GM23248 (cell line): Measurements from ENCODE around the gene FAM117A. TPM values are rescaled to one million over a fixed set of nuclear protein-coding genes. Genes with fewer than 3 reads are reported as not detected.

Experiments
- DNase-seq: peaks from one replicate; pipeline ENCODE4 v3.0.0-alpha.2; 2015
- H2AFZ ChIP-seq: fragments of 200-600 bp; sonication (generic); 2 replicates; pipeline ENCODE4 v1.6.1; 2016; ENCODE audit warnings: antibody characterized with exemption
- H3F3A ChIP-seq: fragments of 200-600 bp; sonication (generic); 2 replicates; pipeline ENCODE4 v1.6.1; 2016; ENCODE audit warnings: mild to moderate bottlenecking, antibody characterized with exemption, mixed run types; ENCODE audit not compliant: insufficient read depth
- H3K27ac ChIP-seq: fragments of 200-600 bp; sonication (generic); 2 replicates; pipeline ENCODE4 v1.5.1; 2016; ENCODE audit warnings: mild to moderate bottlenecking
- H3K27me3 ChIP-seq: fragments of 200-600 bp; sonication (generic); replicated peaks from 2 replicates; pipeline ENCODE4 v1.6.1; 2016; ENCODE audit warnings: mild to moderate bottlenecking; ENCODE audit not compliant: insufficient read depth
- H3K36me3 ChIP-seq: fragments of 200-600 bp; sonication (generic); 2 replicates; pipeline ENCODE4 v1.6.1; 2016; ENCODE audit warnings: low read depth, mild to moderate bottlenecking
- H3K4me1 ChIP-seq: fragments of 200-600 bp; sonication (generic); 2 replicates; pipeline ENCODE4 v1.6.1; 2016; ENCODE audit warnings: mild to moderate bottlenecking; ENCODE audit not compliant: insufficient read depth
- H3K4me2 ChIP-seq: fragments of 200-600 bp; sonication (generic); one replicate; pipeline ENCODE4 v1.6.1; 2016; ENCODE audit warnings: mild to moderate bottlenecking; ENCODE audit not compliant: unreplicated experiment
- H3K4me3 ChIP-seq: fragments of 200-600 bp; sonication (generic); 2 replicates; pipeline ENCODE4 v1.5.1; 2016; ENCODE audit warnings: mild to moderate bottlenecking
- H3K79me2 ChIP-seq: fragments of 200-600 bp; sonication (generic); 2 replicates; pipeline ENCODE4 v1.6.1; 2016; ENCODE audit warnings: mild to moderate bottlenecking; ENCODE audit not compliant: insufficient read depth
- H3K9ac ChIP-seq: fragments of 200-600 bp; sonication (generic); 2 replicates; pipeline ENCODE4 v1.6.1; 2016; ENCODE audit warnings: mild to moderate bottlenecking
- H3K9me2 ChIP-seq: fragments of 200-600 bp; sonication (generic); 2 replicates; pipeline ENCODE4 v1.6.1; 2016; ENCODE audit warnings: mixed run types, mild to moderate bottlenecking, moderate library complexity; ENCODE audit not compliant: insufficient read depth
- H3K9me3 ChIP-seq: fragments of 200-600 bp; sonication (generic); one replicate; pipeline ENCODE4 v1.6.1; 2017; ENCODE audit warnings: low read depth
- H4K20me1 ChIP-seq: fragments of 200-600 bp; sonication (generic); 2 replicates; pipeline ENCODE4 v1.6.0; 2016; ENCODE audit not compliant: insufficient read depth
- EZH2 ChIP-seq: fragments of 200-600 bp; sonication (generic); IDR thresholded peaks from 2 replicates; pipeline ENCODE4 v1.6.1; 2018; ENCODE audit warnings: antibody characterized with exemption, mild to moderate bottlenecking; ENCODE audit not compliant: insufficient read depth, poor library complexity, severe bottlenecking
- EZH2phosphoT487 ChIP-seq: fragments of 200-600 bp; sonication (generic); IDR thresholded peaks from 2 replicates; pipeline ENCODE4 v1.6.1; 2018; ENCODE audit warnings: antibody characterized with exemption, moderate library complexity, mild to moderate bottlenecking, low read depth; ENCODE audit not compliant: insufficient read depth
- WGBS, 2 experiments: methylation state at CpG; one replicate each; pipeline ENCODE4 v1.1.6; 2015 to 2017; ENCODE audit warnings: low lambda C conversion rate in 2 of 2, low coverage in 1 of 2; ENCODE audit errors: missing lambda C conversion rate in 2 of 2; 5-methylcytosine and 5-hydroxymethylcytosine counted together
- in situ Hi-C: fragments of 300-500 bp; cut with MboI; formaldehyde crosslinking; loops from 2 replicates; pipeline ENCODE4 v1.15.0; 2020
- polyA plus RNA-seq: library from polyadenylated mRNA; unstranded; fragments of >200 nt; fragmentation: Nextera tagmentation; extraction: Ambion mirVana; gene quantifications from 2 replicates; pipeline ENCODE4 v1.2.1, GENCODE V29; 2016
- total RNA-seq: library from RNA; depleted of rRNA; stranded (reverse); fragments of >200 nt; shearing (Covaris generic); gene quantifications from 2 replicates; pipeline ENCODE4 v1.2.3, GENCODE V29; 2014

Gene FAM117A
- total and polyA plus RNA-seq, 2 experiments from 2014 or later = 1.8 to 4.0 TPM

GRCh38 chr17:49692751-49693150 lies 71.2 kb downstream of the FAM117A start:
- Histone ChIP-seq H3K9me3 (no peaks in the 10 kb centered on the region), H3K9ac (no peak overlapping the region), H3K4me3 (no peak overlapping the region), H3K9me2 (no peaks in the 10 kb centered on the region), H3K27me3 (no peaks in the 10 kb centered on the region), H3K79me2 (no peaks in the 10 kb centered on the region), H3F3A (no peaks in the 10 kb centered on the region), H3K4me1 (no peaks in the 10 kb centered on the region), H3K36me3 (no peaks in the 10 kb centered on the region), H3K27ac (no peak overlapping the region), H2AFZ (no peak overlapping the region), H4K20me1 (no peaks in the 10 kb centered on the region), H3K4me2 (no peak overlapping the region)
- WGBS, 2 experiments = 67 to 68% methylated on average over 4 of the region's 4 CpGs
- TF ChIP-seq EZH2phosphoT487 = no peak
- TF ChIP-seq EZH2 = no peak
- in situ Hi-C loops = loop anchor here (10.0 kb wide), 1 partner anchor 268 kb away; no protein-coding TSS in a partner anchor
- DNase-seq = peak; percentile 39

GRCh38 chr17:49691677-49692191 lies 72.2 kb downstream of the FAM117A start:
- Histone ChIP-seq H3K4me2 (no peak overlapping the region), H3K36me3 (no peaks in the 10 kb centered on the region), H2AFZ (peak overlapping the region; percentile 45), H3K79me2 (no peaks in the 10 kb centered on the region), H3K4me1 (no peaks in the 10 kb centered on the region), H3K27me3 (no peaks in the 10 kb centered on the region), H4K20me1 (no peaks in the 10 kb centered on the region), H3K4me3 (no peak overlapping the region), H3K27ac (peak overlapping the region; percentile 55), H3F3A (no peaks in the 10 kb centered on the region), H3K9me2 (no peaks in the 10 kb centered on the region), H3K9me3 (no peaks in the 10 kb centered on the region), H3K9ac (0 out of 2 replicates have a peak overlapping the region, but pooled peaks have one; percentile 36)
- WGBS, 2 experiments = 50 to 56% methylated on average over 8 of the region's 8 CpGs
- no peak for TF ChIP-seq EZH2
- no peak for TF ChIP-seq EZH2phosphoT487
- in situ Hi-C loops = loop anchor here (10.0 kb wide), 1 partner anchor 267 kb away; no protein-coding TSS in a partner anchor
- peak; percentile 13 for DNase-seq

GRCh38 chr17:49691086-49691676 lies 72.8 kb downstream of the FAM117A start:
- TF ChIP-seq EZH2 (no peak), EZH2phosphoT487 (no peak)
- H3K4me2 ChIP-seq = peak overlapping the region; percentile 9
- no peaks in the 10 kb centered on the region for H3K27me3 ChIP-seq
- no peaks in the 10 kb centered on the region for H4K20me1 ChIP-seq
- 0 out of 2 replicates have a peak overlapping the region, but pooled peaks have one; percentile 36 for H3K9ac ChIP-seq
- in situ Hi-C loops = loop anchor here (10.0 kb wide), 1 partner anchor 266 kb away; no protein-coding TSS in a partner anchor
- no peaks in the 10 kb centered on the region for H3K79me2 ChIP-seq
- no peaks in the 10 kb centered on the region for H3K36me3 ChIP-seq
- H3K27ac ChIP-seq = peak overlapping the region; percentile 55
- DNase-seq = peak; percentile 69
- no peaks in the 10 kb centered on the region for H3K9me2 ChIP-seq
- H3F3A ChIP-seq = no peaks in the 10 kb centered on the region
- H3K4me1 ChIP-seq = no peaks in the 10 kb centered on the region
- 50 to 56% methylated on average over 9 of the region's 9 CpGs for WGBS, 2 experiments
- H3K4me3 ChIP-seq = no peak overlapping the region
- H2AFZ ChIP-seq = peak overlapping the region; percentile 45
- no peaks in the 10 kb centered on the region for H3K9me3 ChIP-seq

- H3F3A ChIP-seq = no peaks in the 10 kb centered on the region
- 90% methylated on average over 2 of the region's 2 CpGs for WGBS, 2 experiments
Measured at GRCh38 chr17:49690256-49690655, 73.7 kb downstream of the FAM117A start.

More at GRCh38 chr17:49690256-49690655, 73.7 kb downstream of the FAM117A start:
- Histone ChIP-seq H2AFZ (no peak overlapping the region), H3K4me2 (no peak overlapping the region), H3K4me1 (no peaks in the 10 kb centered on the region), H3K9me2 (no peaks in the 10 kb centered on the region), H3K36me3 (no peaks in the 10 kb centered on the region), H3K79me2 (no peaks in the 10 kb centered on the region), H3K27me3 (no peaks in the 10 kb centered on the region), H3K27ac (no peak overlapping the region), H3K4me3 (no peak overlapping the region), H4K20me1 (no peaks in the 10 kb centered on the region), H3K9me3 (no peaks in the 10 kb centered on the region), H3K9ac (no peak overlapping the region)
- in situ Hi-C loops = loop anchor here (10.0 kb wide), 1 partner anchor 265 kb away; no protein-coding TSS in a partner anchor
- DNase-seq = no peak
- no peak for TF ChIP-seq EZH2phosphoT487
- TF ChIP-seq EZH2 = no peak
